AG09319 (cell line): Measurements from ENCODE around the gene MIOX.

Experiments
- DNase-seq: peaks from one replicate; pipeline ENCODE4 v3.0.0-alpha.2; 2010; ENCODE audit warnings: low read depth; ENCODE audit errors: extremely low read depth
- CTCF ChIP-seq: IDR thresholded peaks from 2 replicates; pipeline ENCODE4 v1.5.1; 2011; ENCODE audit warnings: low read depth, mild to moderate bottlenecking, inconsistent platforms, low read length, moderate library complexity

The MIOX gene

GRCh38 chr22:50469377-50470305, 17.0 kb upstream of the MIOX start:
- TF ChIP-seq CTCF, result no peak
- DNase-seq, result no peak

- DNase-seq, result no peak
- TF ChIP-seq CTCF, result no peak
Measured at GRCh38 chr22:50470491-50470890, 16.2 kb upstream of the MIOX start.

- no peak for TF ChIP-seq CTCF
- DNase-seq, result no peak
Measured at GRCh38 chr22:50471197-50471847, 15.3 kb upstream of the MIOX start.

- DNase-seq, result no peak
Measured at GRCh38 chr22:50471962-50472361, 14.7 kb upstream of the MIOX start.

GRCh38 chr22:50473088-50473487, 13.6 kb upstream of the MIOX start:
- DNase-seq, result no peak
- TF ChIP-seq CTCF, result peak; percentile 11

More at GRCh38 chr22:50471962-50472361, 14.7 kb upstream of the MIOX start:
- no peak for TF ChIP-seq CTCF

GRCh38 chr22:50473855-50474671, 12.6 kb upstream of the MIOX start:
- no peak for DNase-seq
- TF ChIP-seq CTCF, result no peak
